ENCODE data around the gene FRMD8.

Gene FRMD8

DNA sequence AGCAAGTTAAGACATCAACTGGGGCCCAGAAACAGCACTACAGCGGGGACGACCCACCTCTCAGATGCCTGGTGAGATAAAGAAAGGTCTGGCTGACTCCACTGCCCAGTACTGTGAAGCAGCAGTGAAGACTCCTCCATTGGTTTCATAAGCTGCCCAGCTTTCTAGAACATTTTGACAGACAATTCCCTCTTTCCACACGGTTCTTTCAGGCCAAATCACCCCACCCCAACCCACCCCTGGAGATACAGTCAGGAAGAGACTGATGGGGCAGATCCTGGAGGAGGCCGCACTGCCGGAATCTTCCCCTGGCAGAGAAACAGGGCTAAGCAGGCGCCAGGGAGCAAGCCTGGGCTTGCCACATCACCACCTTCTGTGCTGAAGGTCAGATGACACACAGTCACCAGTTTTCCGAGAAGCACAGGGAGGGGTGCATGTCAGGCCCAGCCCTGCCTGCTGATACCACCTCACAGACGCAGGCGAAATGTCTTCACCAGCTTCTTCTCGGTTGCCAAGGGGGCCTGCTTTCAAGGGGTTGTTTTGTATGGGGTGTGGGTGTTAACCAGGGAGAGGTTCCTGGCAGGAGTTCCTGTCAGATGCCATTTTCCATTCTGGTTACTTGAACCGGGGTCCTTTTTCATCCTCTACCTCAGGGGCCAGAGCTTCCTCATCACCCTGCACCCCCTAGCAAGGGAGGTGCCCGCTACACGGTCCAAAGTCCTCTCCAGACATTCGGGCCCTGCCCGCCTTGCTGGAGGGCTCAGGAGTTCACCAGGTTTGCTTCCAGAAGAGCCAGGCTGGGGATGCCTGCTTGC, 34.7 kb downstream of the FRMD8 start:
- peak; percentile 99 for DNase-seq (ENCODE audit: low read depth)
- peak overlapping the region; percentile 86 for H3K4me3 ChIP-seq (ENCODE audit: low read depth, low read length)

DNA sequence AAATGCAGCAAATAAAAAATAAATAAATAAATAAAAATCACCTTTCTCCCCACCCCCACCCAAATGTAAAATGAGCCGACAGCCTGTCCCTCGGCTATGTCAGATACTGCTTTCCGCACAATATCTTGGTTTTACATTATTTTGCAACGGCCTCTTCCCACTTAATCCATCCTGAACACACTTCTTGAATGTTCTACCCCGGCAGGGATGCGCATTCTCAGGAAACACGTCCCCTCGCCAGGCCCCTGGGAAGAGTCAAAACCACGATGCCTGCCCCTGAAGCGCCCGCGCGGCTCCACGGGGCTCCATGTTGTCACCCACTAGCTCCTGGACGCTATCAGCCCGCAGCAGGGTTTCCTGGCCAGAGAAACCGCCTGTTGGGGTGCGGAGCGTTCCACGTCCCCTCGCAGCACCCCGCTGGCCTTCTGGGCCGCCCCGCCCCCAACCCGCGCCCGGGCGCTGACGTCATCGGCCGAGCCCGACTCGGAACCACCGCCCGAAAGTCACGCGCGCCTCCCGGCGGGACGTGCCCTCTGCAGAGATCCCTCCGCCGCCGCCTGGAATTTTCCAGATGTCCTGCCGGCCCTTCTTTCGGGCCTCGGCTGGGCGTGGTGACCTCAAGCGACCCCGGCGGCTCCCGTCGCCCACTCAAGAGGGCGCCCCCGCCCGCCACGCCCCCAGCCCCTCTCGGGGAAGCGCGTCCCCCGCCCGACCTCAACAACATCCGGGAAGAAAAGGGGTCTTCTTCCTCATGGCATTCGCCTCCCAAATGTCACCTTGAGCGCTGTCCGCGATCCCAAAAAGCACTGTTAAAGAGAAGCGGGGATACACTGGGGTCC, 35.6 kb downstream of the FRMD8 start:
- peak; percentile 96 for DNase-seq (ENCODE audit: low read depth)
- H3K4me3 ChIP-seq (ENCODE audit: low read depth, low read length): peak overlapping the region; percentile 86

DNA sequence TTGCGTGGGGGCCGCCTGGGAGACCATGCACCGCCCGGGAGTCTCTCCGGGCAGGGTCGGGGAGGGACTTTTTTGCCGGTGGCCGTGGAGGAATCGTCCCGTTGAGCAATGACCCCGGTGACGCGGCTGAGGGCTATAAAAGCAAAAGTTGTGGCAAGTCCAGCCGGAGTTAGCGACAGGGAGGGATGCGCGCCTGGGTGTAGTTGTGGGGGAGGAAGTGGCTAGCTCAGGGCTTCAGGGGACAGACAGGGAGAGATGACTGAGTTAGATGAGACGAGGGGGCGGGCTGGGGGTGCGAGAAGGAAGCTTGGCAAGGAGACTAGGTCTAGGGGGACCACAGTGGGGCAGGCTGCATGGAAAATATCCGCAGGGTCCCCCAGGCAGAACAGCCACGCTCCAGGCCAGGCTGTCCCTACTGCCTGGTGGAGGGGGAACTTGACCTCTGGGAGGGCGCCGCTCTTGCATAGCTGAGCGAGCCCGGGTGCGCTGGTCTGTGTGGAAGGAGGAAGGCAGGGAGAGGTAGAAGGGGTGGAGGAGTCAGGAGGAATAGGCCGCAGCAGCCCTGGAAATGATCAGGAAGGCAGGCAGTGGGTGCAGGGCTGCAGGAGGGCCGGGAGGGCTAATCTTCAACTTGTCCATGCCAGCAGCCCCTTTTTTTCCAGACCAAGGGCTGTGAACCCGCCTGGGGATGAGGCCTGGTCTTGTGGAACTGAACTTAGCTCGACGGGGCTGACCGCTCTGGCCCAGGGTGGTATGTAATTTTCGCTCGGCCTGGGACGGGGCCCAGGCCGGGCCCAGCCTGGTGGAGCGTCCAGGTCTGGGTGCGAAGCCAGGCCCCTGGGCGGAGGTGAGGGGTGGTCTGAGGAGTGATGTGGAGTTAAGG, 36.4 kb downstream of the FRMD8 start, which contains the start of gene NEAT1:
TSS of gene NEAT1 (plus strand) at position 166 of the 883 bp plus-strand sequence.
- DNase-seq (ENCODE audit: low read depth): peak; percentile 88
- H3K4me3 ChIP-seq (ENCODE audit: low read depth, low read length): peak within 1 kb of the TSS; percentile 86

DNA sequence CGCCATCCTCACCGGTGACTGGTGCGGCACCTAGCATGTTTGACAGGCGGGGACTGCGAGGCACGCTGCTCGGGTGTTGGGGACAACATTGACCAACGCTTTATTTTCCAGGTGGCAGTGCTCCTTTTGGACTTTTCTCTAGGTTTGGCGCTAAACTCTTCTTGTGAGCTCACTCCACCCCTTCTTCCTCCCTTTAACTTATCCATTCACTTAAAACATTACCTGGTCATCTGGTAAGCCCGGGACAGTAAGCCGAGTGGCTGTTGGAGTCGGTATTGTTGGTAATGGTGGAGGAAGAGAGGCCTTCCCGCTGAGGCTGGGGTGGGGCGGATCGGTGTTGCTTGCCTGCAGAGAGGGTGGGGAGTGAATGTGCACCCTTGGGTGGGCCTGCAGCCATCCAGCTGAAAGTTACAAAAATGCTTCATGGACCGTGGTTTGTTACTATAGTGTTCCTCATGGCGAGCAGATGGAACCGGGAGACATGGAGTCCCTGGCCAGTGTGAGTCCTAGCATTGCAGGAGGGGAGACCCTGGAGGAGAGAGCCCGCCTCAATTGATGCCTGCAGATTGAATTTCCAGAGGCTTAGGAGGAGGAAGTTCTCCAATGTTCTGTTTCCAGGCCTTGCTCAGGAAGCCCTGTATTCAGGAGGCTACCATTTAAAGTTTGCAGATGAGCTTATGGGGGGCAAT, 37.2 kb downstream of the FRMD8 start:
- no peak for DNase-seq (ENCODE audit: low read depth)

DNA sequence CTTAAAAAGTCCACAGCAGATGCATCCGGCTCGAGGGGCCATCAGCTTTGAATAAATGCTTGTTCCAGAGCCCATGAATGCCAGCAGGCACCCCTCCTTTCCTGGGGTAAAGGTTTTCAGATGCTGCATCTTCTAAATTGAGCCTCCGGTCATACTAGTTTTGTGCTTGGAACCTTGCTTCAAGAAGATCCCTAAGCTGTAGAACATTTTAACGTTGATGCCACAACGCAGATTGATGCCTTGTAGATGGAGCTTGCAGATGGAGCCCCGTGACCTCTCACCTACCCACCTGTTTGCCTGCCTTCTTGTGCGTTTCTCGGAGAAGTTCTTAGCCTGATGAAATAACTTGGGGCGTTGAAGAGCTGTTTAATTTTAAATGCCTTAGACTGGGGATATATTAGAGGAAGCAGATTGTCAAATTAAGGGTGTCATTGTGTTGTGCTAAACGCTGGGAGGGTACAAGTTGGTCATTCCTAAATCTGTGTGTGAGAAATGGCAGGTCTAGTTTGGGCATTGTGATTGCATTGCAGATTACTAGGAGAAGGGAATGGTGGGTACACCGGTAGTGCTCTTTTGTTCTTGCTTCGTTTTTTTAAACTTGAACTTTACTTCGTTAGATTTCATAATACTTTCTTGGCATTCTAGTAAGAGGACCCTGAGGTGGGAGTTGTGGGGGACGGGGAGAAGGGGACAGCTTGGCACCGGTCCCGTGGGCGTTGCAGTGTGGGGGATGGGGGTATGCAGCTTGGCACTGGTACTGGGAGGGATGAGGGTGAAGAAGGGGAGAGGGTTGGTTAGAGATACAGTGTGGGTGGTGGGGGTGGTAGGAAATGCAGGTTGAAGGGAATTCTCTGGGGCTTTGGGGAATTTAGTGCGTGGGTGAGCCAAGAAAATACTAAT, 38.0 kb downstream of the FRMD8 start:
- DNase-seq (ENCODE audit: low read depth): no peak
- H3K4me3 ChIP-seq (ENCODE audit: low read depth, low read length): peak overlapping the region; percentile 86

More for the DNA sequence above, 37.2 kb downstream of the FRMD8 start:
- peak overlapping the region; percentile 86 for H3K4me3 ChIP-seq (ENCODE audit: low read depth, low read length)

DNA sequence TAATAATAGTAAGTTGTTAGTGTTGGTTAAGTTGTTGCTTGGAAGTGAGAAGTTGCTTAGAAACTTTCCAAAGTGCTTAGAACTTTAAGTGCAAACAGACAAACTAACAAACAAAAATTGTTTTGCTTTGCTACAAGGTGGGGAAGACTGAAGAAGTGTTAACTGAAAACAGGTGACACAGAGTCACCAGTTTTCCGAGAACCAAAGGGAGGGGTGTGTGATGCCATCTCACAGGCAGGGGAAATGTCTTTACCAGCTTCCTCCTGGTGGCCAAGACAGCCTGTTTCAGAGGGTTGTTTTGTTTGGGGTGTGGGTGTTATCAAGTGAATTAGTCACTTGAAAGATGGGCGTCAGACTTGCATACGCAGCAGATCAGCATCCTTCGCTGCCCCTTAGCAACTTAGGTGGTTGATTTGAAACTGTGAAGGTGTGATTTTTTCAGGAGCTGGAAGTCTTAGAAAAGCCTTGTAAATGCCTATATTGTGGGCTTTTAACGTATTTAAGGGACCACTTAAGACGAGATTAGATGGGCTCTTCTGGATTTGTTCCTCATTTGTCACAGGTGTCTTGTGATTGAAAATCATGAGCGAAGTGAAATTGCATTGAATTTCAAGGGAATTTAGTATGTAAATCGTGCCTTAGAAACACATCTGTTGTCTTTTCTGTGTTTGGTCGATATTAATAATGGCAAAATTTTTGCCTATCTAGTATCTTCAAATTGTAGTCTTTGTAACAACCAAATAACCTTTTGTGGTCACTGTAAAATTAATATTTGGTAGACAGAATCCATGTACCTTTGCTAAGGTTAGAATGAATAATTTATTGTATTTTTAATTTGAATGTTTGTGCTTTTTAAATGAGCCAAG, 38.9 kb downstream of the FRMD8 start:
- H3K4me3 ChIP-seq (ENCODE audit: low read depth, low read length): peak overlapping the region; percentile 86
- DNase-seq (ENCODE audit: low read depth): no peak

DNA sequence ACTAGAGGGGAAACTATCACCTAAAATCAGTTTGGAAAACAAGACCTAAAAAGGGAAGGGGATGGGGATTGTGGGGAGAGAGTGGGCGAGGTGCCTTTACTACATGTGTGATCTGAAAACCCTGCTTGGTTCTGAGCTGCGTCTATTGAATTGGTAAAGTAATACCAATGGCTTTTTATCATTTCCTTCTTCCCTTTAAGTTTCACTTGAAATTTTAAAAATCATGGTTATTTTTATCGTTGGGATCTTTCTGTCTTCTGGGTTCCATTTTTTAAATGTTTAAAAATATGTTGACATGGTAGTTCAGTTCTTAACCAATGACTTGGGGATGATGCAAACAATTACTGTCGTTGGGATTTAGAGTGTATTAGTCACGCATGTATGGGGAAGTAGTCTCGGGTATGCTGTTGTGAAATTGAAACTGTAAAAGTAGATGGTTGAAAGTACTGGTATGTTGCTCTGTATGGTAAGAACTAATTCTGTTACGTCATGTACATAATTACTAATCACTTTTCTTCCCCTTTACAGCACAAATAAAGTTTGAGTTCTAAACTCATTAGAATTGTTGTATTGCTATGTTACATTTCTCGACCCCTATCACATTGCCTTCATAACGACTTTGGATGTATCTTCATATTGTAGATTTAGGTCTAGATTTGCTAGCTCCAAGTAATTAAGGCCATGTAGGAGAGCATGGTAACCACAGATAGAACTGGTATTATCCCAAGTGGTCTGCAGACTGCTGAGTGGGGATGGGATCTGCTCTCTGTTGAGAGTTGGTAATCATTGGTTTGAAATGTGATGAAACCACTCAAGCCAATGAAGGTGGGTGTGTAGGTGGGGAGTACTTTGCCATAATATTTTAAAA, 39.8 kb downstream of the FRMD8 start:
- H3K4me3 ChIP-seq (ENCODE audit: low read depth, low read length): peak overlapping the region; percentile 86
- no peak for DNase-seq (ENCODE audit: low read depth)

DNA sequence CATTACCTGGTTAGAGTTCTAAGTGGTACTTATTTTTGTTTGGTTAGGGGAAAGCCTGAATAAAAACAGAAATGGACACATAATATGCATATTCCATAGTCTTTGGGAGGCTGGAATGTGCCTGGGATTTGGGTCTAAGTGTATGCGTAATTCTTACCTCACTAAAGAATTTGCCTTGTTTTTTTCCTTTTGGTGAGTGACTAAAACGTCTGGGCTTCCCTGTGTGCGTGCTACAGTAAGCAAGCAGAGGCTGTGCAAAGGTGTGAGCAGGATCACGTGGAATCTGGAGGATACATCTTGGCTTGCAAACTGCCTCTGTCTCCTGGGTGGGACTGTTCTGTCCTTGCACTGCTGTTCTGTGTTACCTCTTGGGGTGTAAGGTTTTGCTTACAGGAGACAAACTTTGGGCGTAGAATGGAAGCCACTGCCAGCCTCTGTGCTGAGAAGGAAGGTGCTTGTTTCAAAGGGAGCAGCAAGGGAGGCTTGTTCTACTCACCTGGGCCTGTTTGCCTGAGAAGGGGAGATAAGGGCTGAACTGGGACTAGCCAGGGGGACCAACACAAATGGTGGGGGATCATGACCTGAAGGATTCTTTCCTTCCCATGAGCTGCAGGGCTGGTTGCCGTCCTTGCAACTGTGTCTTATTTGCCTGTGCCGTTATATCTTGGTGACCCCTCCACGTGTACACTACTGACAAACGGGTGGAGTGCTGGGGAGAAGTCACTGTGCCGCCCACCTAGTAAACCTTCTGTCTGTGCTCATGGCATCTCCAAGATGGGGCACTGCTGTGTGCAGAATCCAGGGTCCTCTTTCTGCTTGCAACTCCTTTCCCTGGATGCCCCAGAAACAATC, 40.6 kb downstream of the FRMD8 start:
- DNase-seq (ENCODE audit: low read depth): no peak
- H3K4me3 ChIP-seq (ENCODE audit: low read depth, low read length): peak overlapping the region; percentile 86

DNA sequence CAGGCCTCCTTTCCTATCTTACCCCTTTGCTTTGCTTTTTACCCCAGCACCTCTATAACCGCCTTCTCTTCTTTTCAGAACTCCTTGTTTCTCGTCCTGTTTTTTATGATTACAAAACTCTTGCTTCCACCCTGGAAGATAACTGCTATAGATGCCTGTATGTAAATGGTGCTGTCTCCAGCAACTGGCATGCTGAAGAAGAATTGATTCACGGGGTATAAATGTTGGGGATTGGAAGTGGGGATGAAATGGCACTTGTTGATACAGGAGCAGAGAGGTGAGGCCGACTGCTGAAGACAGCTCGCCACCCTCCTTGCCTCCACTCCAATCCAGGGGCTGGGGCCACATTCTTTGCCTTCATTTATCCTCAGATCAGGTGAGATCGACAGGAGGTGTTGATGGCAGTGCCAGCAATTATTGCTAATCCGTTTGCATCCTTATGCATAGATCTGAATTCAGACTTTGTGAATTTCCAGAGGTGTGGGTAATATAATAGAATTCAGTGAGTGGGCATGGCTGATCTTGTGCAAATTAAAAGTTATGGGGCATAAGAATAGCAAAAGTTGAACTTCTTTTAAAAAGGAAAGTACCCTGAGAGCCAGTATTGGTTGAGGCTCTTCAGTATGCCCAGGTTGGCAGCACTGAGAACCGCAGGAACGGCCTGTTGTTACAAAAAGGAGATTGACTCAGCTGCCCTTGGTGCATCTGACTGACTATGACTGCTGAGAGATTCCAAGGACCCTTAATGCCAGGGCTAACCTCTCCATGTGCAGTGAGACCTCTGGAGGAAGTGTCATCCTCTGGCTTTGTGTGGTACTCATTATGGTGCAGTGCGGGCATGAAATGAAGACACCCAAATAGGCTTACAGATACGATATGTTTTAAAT, 41.5 kb downstream of the FRMD8 start:
- H3K4me3 ChIP-seq (ENCODE audit: low read depth, low read length): peak overlapping the region; percentile 86
- no peak for DNase-seq (ENCODE audit: low read depth)

DNA sequence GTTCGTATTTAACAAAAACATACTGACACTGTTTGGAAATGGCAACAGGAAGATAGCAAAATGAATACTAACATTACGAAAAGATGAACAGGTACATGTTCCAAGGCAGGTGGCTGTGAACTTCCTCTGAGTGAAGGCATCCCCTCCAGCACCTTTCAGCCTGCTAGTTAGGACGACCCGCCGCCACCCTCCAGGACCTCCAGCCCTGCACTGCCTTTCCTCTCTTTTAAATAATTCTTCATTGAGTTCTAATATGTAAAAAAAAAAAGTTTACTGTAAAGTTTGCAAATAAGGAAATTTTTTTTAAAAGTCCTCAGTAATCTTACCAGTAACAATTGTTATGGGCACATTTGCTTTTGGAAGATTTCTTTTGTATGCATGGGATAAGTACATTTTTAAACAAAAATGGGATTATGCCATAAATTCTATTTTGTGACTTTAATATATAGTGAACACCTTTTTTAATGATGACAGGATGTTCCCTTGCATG, 42.2 kb downstream of the FRMD8 start:
- H3K4me3 ChIP-seq (ENCODE audit: low read depth, low read length): peak overlapping the region; percentile 86
- DNase-seq (ENCODE audit: low read depth): no peak

DNA sequence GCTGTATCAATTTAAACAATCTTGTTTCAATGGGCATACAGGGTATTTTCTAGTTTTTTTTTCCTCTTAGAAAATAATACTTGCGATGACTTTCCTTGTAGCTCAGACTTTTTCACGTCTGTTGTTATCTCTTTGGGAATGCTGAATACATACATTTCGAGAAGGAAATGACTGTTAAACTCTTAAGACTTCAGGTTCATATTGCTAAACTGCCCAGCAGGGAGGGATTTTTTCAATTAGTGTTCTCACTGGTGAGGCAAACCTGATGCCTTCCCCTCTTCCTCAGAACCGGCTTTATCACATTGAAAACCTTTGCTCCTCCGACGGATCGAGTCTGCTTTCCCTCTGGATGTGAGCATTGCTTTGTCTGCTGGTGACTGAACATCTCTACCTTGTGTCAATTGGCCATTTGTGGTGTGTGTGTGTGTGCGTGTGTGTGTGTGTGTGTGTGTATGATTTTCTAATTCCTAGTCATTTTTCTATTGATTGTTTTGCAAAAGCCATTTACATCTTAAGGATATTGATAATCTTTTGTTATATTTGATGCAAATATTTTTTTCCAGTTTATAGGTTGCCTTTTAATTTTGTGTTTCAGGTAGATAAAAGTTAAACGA, 42.7 kb downstream of the FRMD8 start:
- DNase-seq (ENCODE audit: low read depth): no peak
- H3K4me3 ChIP-seq (ENCODE audit: low read depth, low read length): peak overlapping the region; percentile 86

DNA sequence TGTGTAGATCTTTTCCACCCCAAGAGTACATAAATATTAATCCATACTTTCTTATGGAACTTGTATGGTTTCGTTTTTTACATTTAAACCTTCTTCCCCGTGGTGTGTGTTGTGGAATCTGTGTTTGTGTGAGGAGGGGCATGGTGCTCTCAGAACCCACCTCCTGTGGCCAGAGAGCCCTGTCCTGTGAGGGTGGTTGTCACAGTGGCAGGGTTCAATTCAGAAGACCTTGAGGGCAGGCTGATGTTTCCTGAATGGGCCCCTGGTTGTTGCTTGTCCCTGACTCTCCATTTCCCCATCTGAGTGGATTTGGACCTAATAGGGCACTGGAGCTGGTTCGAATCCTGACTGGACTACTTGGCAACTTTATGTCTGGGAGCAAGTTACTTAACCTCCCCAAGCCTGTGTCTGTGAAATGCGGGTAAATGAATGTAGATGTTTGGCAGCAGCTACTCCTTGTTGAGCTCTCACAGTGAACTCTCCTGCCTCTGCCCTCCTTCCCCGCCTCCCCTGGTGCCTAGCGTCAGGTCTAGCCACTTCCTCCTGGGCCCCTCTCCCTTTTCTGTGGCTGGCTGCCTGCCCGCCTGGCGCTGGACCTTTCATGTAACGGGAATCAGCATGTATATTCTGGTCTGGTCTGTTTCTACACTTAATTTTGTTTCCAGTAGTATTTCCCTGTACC, 43.4 kb downstream of the FRMD8 start:
- H3K4me3 ChIP-seq (ENCODE audit: low read depth, low read length): peak overlapping the region; percentile 86
- DNase-seq (ENCODE audit: low read depth): no peak

Measured in skeletal muscle cell (primary cell).